ENCODE measurements around the gene EEF1AKMT2. TPM values are rescaled to one million over a fixed set of nuclear protein-coding genes. Genes with fewer than 3 reads are reported as not detected.

The EEF1AKMT2 gene
- 20.9 to 24.2 TPM (median 23.0 TPM) in 3 replicates for total RNA-seq

DNA sequence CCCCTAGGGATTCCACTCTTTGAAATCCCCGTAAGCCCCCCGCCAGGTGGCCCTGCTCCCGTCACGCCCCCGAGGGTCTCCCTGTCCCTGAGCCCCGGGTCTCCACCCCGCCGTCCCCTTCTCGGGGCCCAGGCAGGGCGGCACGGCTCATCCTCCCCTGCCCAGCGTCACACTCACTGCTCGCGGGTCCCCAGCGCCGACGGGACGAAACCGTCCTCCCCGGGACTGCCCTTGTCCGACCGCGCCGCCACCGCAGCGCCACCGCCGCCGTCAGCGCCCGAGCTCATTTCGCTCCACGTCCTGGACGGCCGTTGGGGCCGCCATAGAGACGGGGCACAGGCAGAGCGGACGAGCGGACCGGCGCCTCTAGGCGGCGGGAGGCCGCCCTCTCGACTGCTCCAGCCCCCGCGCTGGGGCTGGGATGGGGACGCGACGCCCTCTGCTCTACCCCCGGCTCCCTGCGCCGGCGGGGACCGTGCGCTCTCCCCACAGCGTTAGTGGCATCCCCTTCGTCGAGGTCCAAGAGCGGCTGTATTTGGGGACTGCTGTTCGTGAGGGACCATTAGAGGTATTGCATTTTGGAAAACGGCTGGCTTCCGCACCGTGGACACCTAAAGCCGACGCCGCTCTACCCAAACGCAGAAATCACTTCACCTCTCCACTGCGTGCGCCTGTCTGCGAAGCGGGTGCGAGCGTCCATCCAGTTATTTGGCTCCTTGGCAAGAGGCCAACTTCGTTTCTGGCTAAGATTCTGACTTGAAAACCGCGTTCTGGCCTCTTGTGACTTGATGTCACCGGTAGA is at the start of gene EEF1AKMT2:
EEF1AKMT2 (minus strand) TSS at position 341 of the 802 bp plus-strand sequence; CDS start at position 287, 54 bp downstream.
- peaks cover 7% of the 10 kb centered on the region for H3K4me1 Mint-ChIP-seq
- H3K4me3 Mint-ChIP-seq = peak within 1 kb of the TSS; percentile 92
- DNase-seq (ENCODE audit: low spot score in 2 of 2, unreplicated experiment in 2 of 2) = peak; percentile 70 to 87
- H3K27ac Mint-ChIP-seq = peak within 1 kb of the TSS; percentile 99
- peaks cover 3% of the 10 kb centered on the region for H3K36me3 Mint-ChIP-seq
- H3K27me3 Mint-ChIP-seq (ENCODE audit: low read depth) = no peaks in the 10 kb centered on the region
- TF ChIP-seq, protein P1, sequence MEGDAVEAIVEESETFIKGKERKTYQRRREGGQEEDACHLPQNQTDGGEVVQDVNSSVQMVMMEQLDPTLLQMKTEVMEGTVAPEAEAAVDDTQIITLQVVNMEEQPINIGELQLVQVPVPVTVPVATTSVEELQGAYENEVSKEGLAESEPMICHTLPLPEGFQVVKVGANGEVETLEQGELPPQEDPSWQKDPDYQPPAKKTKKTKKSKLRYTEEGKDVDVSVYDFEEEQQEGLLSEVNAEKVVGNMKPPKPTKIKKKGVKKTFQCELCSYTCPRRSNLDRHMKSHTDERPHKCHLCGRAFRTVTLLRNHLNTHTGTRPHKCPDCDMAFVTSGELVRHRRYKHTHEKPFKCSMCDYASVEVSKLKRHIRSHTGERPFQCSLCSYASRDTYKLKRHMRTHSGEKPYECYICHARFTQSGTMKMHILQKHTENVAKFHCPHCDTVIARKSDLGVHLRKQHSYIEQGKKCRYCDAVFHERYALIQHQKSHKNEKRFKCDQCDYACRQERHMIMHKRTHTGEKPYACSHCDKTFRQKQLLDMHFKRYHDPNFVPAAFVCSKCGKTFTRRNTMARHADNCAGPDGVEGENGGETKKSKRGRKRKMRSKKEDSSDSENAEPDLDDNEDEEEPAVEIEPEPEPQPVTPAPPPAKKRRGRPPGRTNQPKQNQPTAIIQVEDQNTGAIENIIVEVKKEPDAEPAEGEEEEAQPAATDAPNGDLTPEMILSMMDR (IDR thresholded peaks at IDR 0.05; ENCODE audit: unreplicated experiment) = peak; percentile 26
- H3K9me3 Mint-ChIP-seq = no peaks in the 10 kb centered on the region

DNA sequence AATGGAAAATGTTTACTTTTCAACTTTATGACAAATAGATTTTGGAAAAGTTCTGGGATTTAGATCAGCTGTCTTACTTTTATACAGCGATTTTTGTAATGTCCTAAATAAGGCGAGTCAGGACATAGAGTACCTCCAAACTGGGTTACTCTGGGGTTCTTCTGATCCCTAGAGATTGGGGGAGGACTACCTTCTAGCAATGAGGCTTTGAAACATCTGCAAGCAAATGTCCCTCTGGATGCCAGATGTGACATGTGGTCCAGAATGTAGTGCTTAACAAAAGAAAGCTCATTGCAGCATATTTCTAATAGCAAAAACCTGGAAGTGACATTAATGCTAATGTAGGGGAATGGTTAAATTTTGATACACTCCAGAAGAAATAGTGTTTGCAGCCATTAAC is 46.0 kb upstream of the EEF1AKMT2 start:
- no peak for DNase-seq (ENCODE audit: low spot score in 2 of 2, unreplicated experiment in 2 of 2)
- H3K27ac Mint-ChIP-seq = no peak overlapping the region
- TF ChIP-seq, protein P1 (IDR thresholded peaks at IDR 0.05; ENCODE audit: unreplicated experiment) = no peak
- H3K27me3 Mint-ChIP-seq (ENCODE audit: low read depth) = no peaks in the 10 kb centered on the region
- H3K9me3 Mint-ChIP-seq = no peaks in the 10 kb centered on the region
- H3K4me1 Mint-ChIP-seq = no peaks in the 10 kb centered on the region
- H3K4me3 Mint-ChIP-seq = no peak overlapping the region
- H3K36me3 Mint-ChIP-seq = peaks cover 22% of the 10 kb centered on the region

DNA sequence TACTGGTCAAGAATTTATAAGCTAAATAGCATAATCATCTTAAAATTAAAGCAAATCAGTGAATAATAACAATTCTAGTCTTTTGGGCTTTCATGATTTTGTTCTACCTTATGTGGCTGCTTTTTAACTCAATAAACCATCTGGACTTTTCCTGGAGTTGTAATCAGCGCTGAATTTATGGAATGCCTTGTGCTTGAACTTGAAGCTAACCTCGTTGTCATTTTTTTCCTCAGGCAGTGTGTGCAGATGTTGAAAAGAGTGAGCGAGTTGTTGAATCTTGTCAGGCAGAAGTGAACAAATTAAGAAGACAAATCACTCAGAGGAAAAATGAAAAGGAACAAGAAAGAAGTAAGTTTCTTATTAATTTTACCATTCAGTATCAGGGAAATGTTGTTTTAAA is 39.4 kb upstream of the EEF1AKMT2 start:
- Mint-ChIP-seq H3K27ac (peak overlapping the region; percentile 88), H3K27me3 (ENCODE audit: low read depth) (no peaks in the 10 kb centered on the region), H3K4me1 (peaks cover 17% of the 10 kb centered on the region), H3K9me3 (no peaks in the 10 kb centered on the region), H3K36me3 (peaks cover 39% of the 10 kb centered on the region), H3K4me3 (no peak overlapping the region)
- TF ChIP-seq, protein P1 (IDR thresholded peaks at IDR 0.05; ENCODE audit: unreplicated experiment) = no peak
- DNase-seq (ENCODE audit: low spot score in 2 of 2, unreplicated experiment in 2 of 2) = no peak

DNA sequence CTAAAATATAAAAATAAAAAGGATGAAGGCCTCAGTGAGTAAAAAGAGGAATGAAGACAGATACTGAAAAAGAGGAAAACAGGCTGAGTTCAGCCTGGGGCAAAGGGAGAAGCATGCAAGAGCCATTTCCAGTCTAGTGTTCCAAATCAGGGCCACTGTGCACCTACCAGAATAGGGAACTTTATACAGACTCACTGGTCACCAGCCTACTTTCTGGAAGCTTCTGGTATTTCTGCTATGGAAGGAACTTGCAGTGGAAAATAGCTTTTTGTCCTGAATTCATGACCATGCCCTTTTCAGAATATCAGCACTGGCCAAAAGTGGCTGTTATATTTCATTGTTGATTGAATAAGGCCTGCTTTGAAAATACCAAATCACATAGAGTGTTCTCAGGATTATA is 38.8 kb upstream of the EEF1AKMT2 start:
- Mint-ChIP-seq H3K4me1 (peaks cover 17% of the 10 kb centered on the region), H3K27me3 (ENCODE audit: low read depth) (no peaks in the 10 kb centered on the region), H3K4me3 (no peak overlapping the region), H3K36me3 (peaks cover 36% of the 10 kb centered on the region), H3K27ac (peak overlapping the region; percentile 83), H3K9me3 (no peaks in the 10 kb centered on the region)
- DNase-seq (ENCODE audit: low spot score in 2 of 2, unreplicated experiment in 2 of 2) = no peak
- TF ChIP-seq, protein P1 (IDR thresholded peaks at IDR 0.05; ENCODE audit: unreplicated experiment) = no peak

DNA sequence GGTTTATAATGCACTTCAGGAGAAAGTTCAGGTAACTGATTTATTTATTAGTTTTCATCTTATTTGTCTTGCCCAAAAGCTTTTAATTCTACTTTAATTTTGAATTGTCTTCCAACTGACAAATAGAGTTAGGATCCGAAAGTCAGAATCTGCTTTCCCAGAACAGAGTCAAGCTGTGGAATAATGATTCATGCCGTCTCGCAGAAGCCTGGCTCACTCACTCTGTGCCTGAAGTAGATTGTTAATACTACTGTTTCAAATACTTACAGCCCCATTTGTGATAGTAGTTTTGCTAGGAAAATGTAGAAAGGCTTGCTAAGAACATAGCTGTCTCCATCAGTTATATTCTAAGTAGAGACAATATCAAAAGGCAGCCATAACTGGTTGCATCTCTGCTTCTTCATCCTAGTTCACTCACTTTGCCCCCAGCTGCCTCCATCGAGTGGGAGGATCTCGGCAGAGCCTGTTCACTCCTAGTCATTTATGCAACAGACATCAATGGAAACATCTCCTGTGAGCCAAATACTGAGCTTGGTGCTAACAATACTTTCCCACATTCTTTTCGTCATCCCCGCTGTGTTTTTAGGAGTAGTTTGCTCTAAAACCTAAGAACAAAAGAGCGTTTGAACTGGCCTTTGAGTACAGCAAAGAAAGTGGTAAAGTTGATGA is 37.9 kb upstream of the EEF1AKMT2 start:
- H3K27me3 Mint-ChIP-seq (ENCODE audit: low read depth) = no peaks in the 10 kb centered on the region

More for the DNA sequence above, 37.9 kb upstream of the EEF1AKMT2 start:
- Mint-ChIP-seq H3K36me3 (peaks cover 32% of the 10 kb centered on the region), H3K4me3 (no peak overlapping the region), H3K9me3 (no peaks in the 10 kb centered on the region), H3K27ac (peak overlapping the region; percentile 83), H3K4me1 (peaks cover 17% of the 10 kb centered on the region)
- TF ChIP-seq, protein P1 (IDR thresholded peaks at IDR 0.05; ENCODE audit: unreplicated experiment) = no peak
- no peak for DNase-seq (ENCODE audit: low spot score in 2 of 2, unreplicated experiment in 2 of 2)
